Upper lobe of right lung (tissue), 1 donor: ENCODE data around the gene ZNF618. TPM values are rescaled to one million over a fixed set of nuclear protein-coding genes. Genes with fewer than 3 reads are reported as not detected.

Experiments used
- ATAC-seq: fragments of 200-7000 bp; cut with Tn5 transposase; one replicate; pipeline ENCODE4 v1.9.1; 2020; ENCODE audit warnings: mild to moderate bottlenecking, moderate library complexity
- DNase-seq: peaks from one replicate; pipeline ENCODE4 v3.0.0-alpha.2; 2020
- H3K27ac ChIP-seq: fragments of 200-600 bp; one replicate; pipeline ENCODE4 v1.8.0; 2022
- H3K27me3 ChIP-seq: fragments of 200-600 bp; one replicate; pipeline ENCODE4 v1.8.0; 2022; ENCODE audit warnings: mild to moderate bottlenecking
- H3K36me3 ChIP-seq: fragments of 200-600 bp; one replicate; pipeline ENCODE4 v1.8.0; 2022
- H3K4me1 ChIP-seq: fragments of 200-600 bp; one replicate; pipeline ENCODE4 v1.8.0; 2022
- H3K4me3 ChIP-seq: fragments of 200-600 bp; one replicate; pipeline ENCODE4 v1.8.0; 2022; ENCODE audit warnings: mild to moderate bottlenecking
- H3K9me3 ChIP-seq: fragments of 200-600 bp; one replicate; pipeline ENCODE4 v1.8.0; 2022
- CTCF ChIP-seq: fragments of 200-600 bp; IDR thresholded peaks from one replicate; pipeline ENCODE4 v1.8.0; 2022; ENCODE audit warnings: antibody characterized with exemption
- intact Hi-C: fragments of 100-400 bp; cut with DNase I; formaldehyde crosslinking; loops from one replicate; pipeline ENCODE4 v1.11.0; 2022
- total RNA-seq: library from RNA; stranded (reverse); fragmentation: NEBNext Ultra II Directional; extraction: Animal tissue kit (Norgen Biotek cat#: 25700); gene quantifications from one replicate; pipeline ENCODE4 v1.2.1, GENCODE V29; 2021
- donor health status: DM: no; HTN: yes; CAD: no; lungs with severe emphysema.

ZNF618 gene
- total RNA-seq, 1 donor from 2014 or later: 9.8 TPM

DNA sequence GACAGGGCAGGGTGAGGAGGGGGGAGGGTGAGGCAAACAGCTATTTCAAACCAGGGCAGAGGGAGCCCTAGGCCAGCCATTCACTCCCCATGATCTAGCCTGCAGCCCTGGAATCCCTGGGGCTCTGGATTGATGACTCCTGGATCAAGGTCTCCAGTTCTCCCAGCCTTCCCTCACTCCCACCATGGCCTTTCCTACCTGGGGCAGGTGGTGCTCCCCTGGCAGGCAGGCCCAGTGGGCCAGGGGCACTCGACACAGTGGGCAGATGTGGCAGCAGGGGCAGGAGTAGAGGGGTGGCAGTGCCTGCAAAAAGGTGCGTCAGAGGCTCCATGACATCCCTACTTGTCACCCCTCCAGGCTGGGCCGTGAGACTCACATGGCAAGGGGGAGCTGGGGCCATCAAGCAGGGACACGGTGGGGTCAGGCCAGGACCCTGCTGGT is 216.9 kb downstream of the ZNF618 start:
- Histone ChIP-seq H3K36me3 (no peaks in the 10 kb centered on the region), H3K27ac (no peak overlapping the region), H3K27me3 (peaks cover 15% of the 10 kb centered on the region), H3K4me1 (peaks cover 5% of the 10 kb centered on the region), H3K9me3 (no peaks in the 10 kb centered on the region), H3K4me3 (no peak overlapping the region)
- intact Hi-C loops: no loop called here
- ATAC-seq: no peak
- DNase-seq: peak; percentile 26
- TF ChIP-seq CTCF: no peak

DNA sequence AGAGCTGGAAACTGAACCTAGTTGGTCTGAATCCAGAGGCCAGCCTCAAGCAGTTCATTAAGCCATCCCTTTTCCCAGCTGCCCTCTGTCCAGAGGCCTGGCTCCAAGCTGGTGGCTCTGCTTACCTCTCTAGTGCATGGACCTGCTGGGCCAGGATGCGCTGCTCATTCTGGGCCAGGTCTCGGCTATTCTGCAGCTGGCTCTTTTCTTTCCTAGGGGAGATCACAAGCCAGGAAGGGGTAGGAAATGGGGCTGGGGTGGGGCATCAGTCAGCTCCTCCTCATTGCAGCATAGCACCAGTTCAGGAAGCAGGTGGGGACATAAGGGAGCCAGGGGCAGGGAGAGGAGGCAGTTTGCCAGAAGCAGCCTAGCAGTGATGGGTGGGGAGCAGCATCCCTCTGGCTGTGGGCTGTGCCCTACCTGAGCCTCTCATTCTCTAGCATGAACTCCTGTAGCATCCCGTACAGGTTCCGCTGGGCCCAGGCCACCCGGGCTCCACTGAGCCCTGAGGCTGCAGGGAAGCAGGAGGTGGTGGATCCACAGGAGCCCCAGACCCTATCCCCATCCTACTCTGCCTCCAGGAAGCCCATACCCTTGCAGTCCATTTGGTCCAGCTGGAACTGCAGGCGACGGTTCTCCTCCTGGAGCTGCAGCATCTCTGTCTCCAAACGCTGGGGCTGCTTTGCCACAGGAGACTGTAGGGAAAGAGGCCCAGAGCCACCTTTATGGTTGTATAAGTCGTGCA is 217.8 kb downstream of the ZNF618 start:
- intact Hi-C loops: no loop called here
- H3K4me3 ChIP-seq: no peak overlapping the region

DNA sequence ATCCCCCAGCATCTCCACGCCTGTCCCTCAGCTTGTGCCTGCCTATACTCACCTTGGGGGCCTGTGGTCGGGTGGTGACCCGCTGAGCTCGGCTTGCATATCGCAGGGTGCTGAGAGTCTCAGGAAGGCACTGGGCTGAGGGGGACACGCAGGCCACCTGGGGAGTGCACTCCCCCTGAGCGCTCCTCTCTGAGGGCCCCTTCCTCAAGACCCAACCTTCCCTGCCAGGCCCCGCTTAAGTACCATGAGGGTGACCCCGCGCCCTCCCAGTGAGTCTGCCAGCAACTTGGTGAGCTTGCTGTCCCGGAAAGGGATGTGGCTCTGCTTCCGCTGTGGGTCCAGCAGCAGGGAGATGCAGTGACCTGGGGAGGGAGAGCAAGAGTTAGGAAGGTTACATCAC is 218.9 kb downstream of the ZNF618 start:
- DNase-seq (peak; percentile 59), ATAC-seq (no peak)
- no peak overlapping the region for H3K4me3 ChIP-seq
- no peaks in the 10 kb centered on the region for H3K36me3 ChIP-seq
- H3K4me1 ChIP-seq: peaks cover 6% of the 10 kb centered on the region
- H3K27me3 ChIP-seq: peaks cover 15% of the 10 kb centered on the region
- H3K9me3 ChIP-seq: no peaks in the 10 kb centered on the region
- intact Hi-C loops: no loop called here
- TF ChIP-seq CTCF: no peak
- no peak overlapping the region for H3K27ac ChIP-seq

More for the DNA sequence above, 217.8 kb downstream of the ZNF618 start:
- TF ChIP-seq CTCF: no peak
- Histone ChIP-seq H3K9me3 (no peaks in the 10 kb centered on the region), H3K4me1 (peaks cover 6% of the 10 kb centered on the region), H3K27ac (no peak overlapping the region), H3K36me3 (no peaks in the 10 kb centered on the region), H3K27me3 (peaks cover 15% of the 10 kb centered on the region)
- DNase-seq (peak; percentile 41), ATAC-seq (no peak)

GRCh38 chr9:114096041-114096511 is 220.0 kb downstream of the ZNF618 start:
- intact Hi-C loops: no loop called here
- Histone ChIP-seq H3K9me3 (no peaks in the 10 kb centered on the region), H3K27ac (no peak overlapping the region), H3K4me3 (no peak overlapping the region), H3K36me3 (no peaks in the 10 kb centered on the region), H3K4me1 (peaks cover 6% of the 10 kb centered on the region), H3K27me3 (peaks cover 15% of the 10 kb centered on the region)
- DNase-seq (peak; percentile 52), ATAC-seq (no peak)
- TF ChIP-seq CTCF: no peak

GRCh38 chr9:114096866-114097612 is 220.9 kb downstream of the ZNF618 start:
- no peak for TF ChIP-seq CTCF
- intact Hi-C loops: no loop called here
- no peaks in the 10 kb centered on the region for H3K9me3 ChIP-seq
- DNase-seq: peak; percentile 49
- H3K27ac ChIP-seq: no peak overlapping the region
- no peaks in the 10 kb centered on the region for H3K36me3 ChIP-seq
- peaks cover 15% of the 10 kb centered on the region for H3K27me3 ChIP-seq
- peaks cover 6% of the 10 kb centered on the region for H3K4me1 ChIP-seq
- no peak overlapping the region for H3K4me3 ChIP-seq
- no peak for ATAC-seq
